Activated T-helper 17 cell treated with anti-CD3 and anti-CD28 coated beads, Interleukin-2, amount 50 U/mL, for 72 hours (primary cell): Measurements from ENCODE around the gene SLC39A11. TPM values are rescaled to one million over a fixed set of nuclear protein-coding genes. Genes with fewer than 3 reads are reported as not detected.

Experiments used
- ATAC-seq: fragments of 150-1000 bp; cut with Tn5 transposase; replicated peaks from 2 replicates; pipeline ENCODE4 v1.10.0; 2021; ENCODE audit warnings: mild to moderate bottlenecking, moderate library complexity
- H3K27ac Mint-ChIP-seq: one replicate; pipeline ENCODE4 v1.8.0; 2022; ENCODE audit warnings: mixed read lengths
- H3K27me3 Mint-ChIP-seq: one replicate; pipeline ENCODE4 v1.8.0; 2022; ENCODE audit warnings: mixed read lengths
- H3K36me3 Mint-ChIP-seq: one replicate; pipeline ENCODE4 v1.8.0; 2022; ENCODE audit warnings: low read depth, mild to moderate bottlenecking, mixed read lengths
- H3K4me1 Mint-ChIP-seq: one replicate; pipeline ENCODE4 v1.8.0; 2022; ENCODE audit warnings: mixed read lengths
- H3K4me3 Mint-ChIP-seq: one replicate; pipeline ENCODE4 v1.8.0; 2022; ENCODE audit warnings: mild to moderate bottlenecking, mixed read lengths
- H3K9me3 Mint-ChIP-seq: one replicate; pipeline ENCODE4 v1.8.0; 2022; ENCODE audit warnings: mixed read lengths
- total RNA-seq, 2 donors: library from RNA; stranded (reverse); gene quantifications; one replicate each; pipeline ENCODE4 v1.2.3, GENCODE V29; 2022

The SLC39A11 gene
- total RNA-seq, 2 donors from 2014 or later, result 13.1 to 19.0 TPM

- no peaks in the 10 kb centered on the region for H3K36me3 Mint-ChIP-seq
- H3K9me3 Mint-ChIP-seq, result no peaks in the 10 kb centered on the region
- H3K27me3 Mint-ChIP-seq, result no peaks in the 10 kb centered on the region
- no peak overlapping the region for H3K27ac Mint-ChIP-seq
- H3K4me3 Mint-ChIP-seq, result no peak overlapping the region
- ATAC-seq, result no peak
- H3K4me1 Mint-ChIP-seq, result no peaks in the 10 kb centered on the region
Observed at GRCh38 chr17:73058022-73058421, 34.5 kb downstream of the SLC39A11 start.

- Mint-ChIP-seq H3K4me1 (no peaks in the 10 kb centered on the region), H3K27ac (no peak overlapping the region), H3K4me3 (no peak overlapping the region), H3K9me3 (no peaks in the 10 kb centered on the region), H3K27me3 (no peaks in the 10 kb centered on the region), H3K36me3 (no peaks in the 10 kb centered on the region)
- no peak for ATAC-seq
Observed at GRCh38 chr17:73057196-73057595, 35.3 kb downstream of the SLC39A11 start.

- Mint-ChIP-seq H3K4me3 (no peak overlapping the region), H3K27me3 (no peaks in the 10 kb centered on the region), H3K9me3 (no peaks in the 10 kb centered on the region), H3K27ac (no peak overlapping the region), H3K36me3 (no peaks in the 10 kb centered on the region), H3K4me1 (peaks cover 3% of the 10 kb centered on the region)
- no peak for ATAC-seq
Observed at GRCh38 chr17:73052923-73053322, 39.6 kb downstream of the SLC39A11 start.

GRCh38 chr17:73050797-73051196, 41.7 kb downstream of the SLC39A11 start:
- H3K27ac Mint-ChIP-seq, result no peak overlapping the region
- no peaks in the 10 kb centered on the region for H3K9me3 Mint-ChIP-seq
- no peak overlapping the region for H3K4me3 Mint-ChIP-seq
- no peaks in the 10 kb centered on the region for H3K27me3 Mint-ChIP-seq
- ATAC-seq, result no peak
- peaks cover 6% of the 10 kb centered on the region for H3K4me1 Mint-ChIP-seq
- H3K36me3 Mint-ChIP-seq, result no peaks in the 10 kb centered on the region

GRCh38 chr17:73048170-73048569, 44.3 kb downstream of the SLC39A11 start:
- Mint-ChIP-seq H3K27ac (no peak overlapping the region), H3K4me3 (no peak overlapping the region), H3K27me3 (no peaks in the 10 kb centered on the region), H3K9me3 (no peaks in the 10 kb centered on the region), H3K36me3 (no peaks in the 10 kb centered on the region), H3K4me1 (peaks cover 12% of the 10 kb centered on the region)
- ATAC-seq, result no peak

- Mint-ChIP-seq H3K27ac (no peak overlapping the region), H3K4me3 (no peak overlapping the region), H3K4me1 (peaks cover 17% of the 10 kb centered on the region), H3K27me3 (no peaks in the 10 kb centered on the region), H3K9me3 (peaks cover 10% of the 10 kb centered on the region), H3K36me3 (peaks cover 4% of the 10 kb centered on the region)
- ATAC-seq, result no peak
Observed at GRCh38 chr17:73045724-73046123, 46.8 kb downstream of the SLC39A11 start.

- Mint-ChIP-seq H3K9me3 (peaks cover 10% of the 10 kb centered on the region), H3K4me1 (peaks cover 14% of the 10 kb centered on the region), H3K36me3 (peaks cover 4% of the 10 kb centered on the region), H3K27me3 (no peaks in the 10 kb centered on the region), H3K27ac (no peak overlapping the region), H3K4me3 (no peak overlapping the region)
- peak; percentile 38 for ATAC-seq
Observed at GRCh38 chr17:73043686-73044581, 48.6 kb downstream of the SLC39A11 start.

GRCh38 chr17:73042809-73043685, 49.4 kb downstream of the SLC39A11 start:
- Mint-ChIP-seq H3K36me3 (peaks cover 4% of the 10 kb centered on the region), H3K27ac (no peak overlapping the region), H3K4me1 (peaks cover 14% of the 10 kb centered on the region), H3K27me3 (no peaks in the 10 kb centered on the region), H3K9me3 (peaks cover 10% of the 10 kb centered on the region), H3K4me3 (no peak overlapping the region)
- no peak for ATAC-seq

- Mint-ChIP-seq H3K4me3 (no peak overlapping the region), H3K9me3 (peaks cover 10% of the 10 kb centered on the region), H3K27ac (no peak overlapping the region), H3K36me3 (peaks cover 4% of the 10 kb centered on the region), H3K4me1 (peaks cover 14% of the 10 kb centered on the region), H3K27me3 (no peaks in the 10 kb centered on the region)
- ATAC-seq, result no peak
Observed at GRCh38 chr17:73042225-73042624, 50.3 kb downstream of the SLC39A11 start.

- Mint-ChIP-seq H3K27ac (no peak overlapping the region), H3K4me1 (peaks cover 9% of the 10 kb centered on the region), H3K36me3 (peaks cover 4% of the 10 kb centered on the region), H3K9me3 (peaks cover 10% of the 10 kb centered on the region), H3K27me3 (no peaks in the 10 kb centered on the region), H3K4me3 (no peak overlapping the region)
- ATAC-seq, result no peak
Observed at GRCh38 chr17:73039282-73039681, 53.2 kb downstream of the SLC39A11 start.

- Mint-ChIP-seq H3K4me3 (no peak overlapping the region), H3K27ac (no peak overlapping the region), H3K27me3 (no peaks in the 10 kb centered on the region), H3K9me3 (no peaks in the 10 kb centered on the region), H3K4me1 (no peaks in the 10 kb centered on the region), H3K36me3 (peaks cover 43% of the 10 kb centered on the region)
- no peak for ATAC-seq
Observed at GRCh38 chr17:73031472-73031871, 61.0 kb downstream of the SLC39A11 start.

- no peaks in the 10 kb centered on the region for H3K27me3 Mint-ChIP-seq
- H3K4me3 Mint-ChIP-seq, result no peak overlapping the region
- H3K9me3 Mint-ChIP-seq, result no peaks in the 10 kb centered on the region
- no peak for ATAC-seq
- peaks cover 43% of the 10 kb centered on the region for H3K36me3 Mint-ChIP-seq
- H3K27ac Mint-ChIP-seq, result no peak overlapping the region
- no peaks in the 10 kb centered on the region for H3K4me1 Mint-ChIP-seq
Observed at GRCh38 chr17:73030995-73031394, 61.5 kb downstream of the SLC39A11 start.

GRCh38 chr17:73030501-73030921, 62.0 kb downstream of the SLC39A11 start:
- no peaks in the 10 kb centered on the region for H3K4me1 Mint-ChIP-seq
- H3K4me3 Mint-ChIP-seq, result no peak overlapping the region
- no peak overlapping the region for H3K27ac Mint-ChIP-seq
- peaks cover 43% of the 10 kb centered on the region for H3K36me3 Mint-ChIP-seq
- ATAC-seq, result no peak
- H3K9me3 Mint-ChIP-seq, result no peaks in the 10 kb centered on the region
- no peaks in the 10 kb centered on the region for H3K27me3 Mint-ChIP-seq

- Mint-ChIP-seq H3K36me3 (peaks cover 43% of the 10 kb centered on the region), H3K27ac (no peak overlapping the region), H3K4me1 (no peaks in the 10 kb centered on the region), H3K9me3 (no peaks in the 10 kb centered on the region), H3K4me3 (no peak overlapping the region), H3K27me3 (no peaks in the 10 kb centered on the region)
- ATAC-seq, result no peak
Observed at GRCh38 chr17:73029991-73030390, 62.5 kb downstream of the SLC39A11 start.

GRCh38 chr17:73029021-73029420, 63.5 kb downstream of the SLC39A11 start:
- no peaks in the 10 kb centered on the region for H3K27me3 Mint-ChIP-seq
- no peaks in the 10 kb centered on the region for H3K9me3 Mint-ChIP-seq
- H3K36me3 Mint-ChIP-seq, result peaks cover 43% of the 10 kb centered on the region
- no peak overlapping the region for H3K27ac Mint-ChIP-seq
- H3K4me1 Mint-ChIP-seq, result no peaks in the 10 kb centered on the region
- no peak for ATAC-seq
- H3K4me3 Mint-ChIP-seq, result no peak overlapping the region
